Esophagus squamous epithelium (tissue), 5 donors: ENCODE data around the gene CDC73. TPM values are rescaled to one million over a fixed set of nuclear protein-coding genes. Genes with fewer than 3 reads are reported as not detected.

Source experiments
- DNase-seq: peaks from one replicate; lab custom pipeline; 2025; lab: John Stamatoyannopoulos, UW
- H3K27ac ChIP-seq, 4 donors: fragments of 200-600 bp; sonication (generic); one replicate each; pipeline ENCODE4 v1.5.1; 2016 to 2019; ENCODE audit warnings: mild to moderate bottlenecking in 1 of 4
- H3K27me3 ChIP-seq, 4 donors: fragments of 200-600 bp; sonication (generic); 1 replicate in 3 of 4; 2 replicates in 1 of 4; pipeline versions ENCODE4 v1.5.1 to v1.6.0; 2017 to 2021; ENCODE audit warnings: antibody characterized with exemption in 1 of 4
- H3K36me3 ChIP-seq, 3 donors: fragments of 200-600 bp; sonication (generic); one replicate each; pipeline ENCODE4 v1.5.1; 2016 to 2019
- H3K4me1 ChIP-seq, 3 donors: fragments of 200-600 bp; sonication (generic); one replicate each; pipeline ENCODE4 v1.5.1; 2017 to 2019
- H3K4me3 ChIP-seq, 4 donors: fragments of 200-600 bp; sonication (generic); 1 replicate in 3 of 4; 2 replicates in 1 of 4; pipeline ENCODE4 v1.5.1; 2016 to 2019; ENCODE audit warnings: mild to moderate bottlenecking in 2 of 4, moderate library complexity in 1 of 4
- H3K9me3 ChIP-seq, 3 donors: fragments of 200-600 bp; sonication (generic); one replicate each; pipeline ENCODE4 v1.5.1; 2016 to 2019
- POLR2A ChIP-seq, 4 donors: fragments of 450-650 bp; IDR thresholded peaks; one replicate each; pipeline ENCODE4 v1.6.1; 2017; ENCODE audit warnings: antibody characterized with exemption in 4 of 4, mild to moderate bottlenecking in 4 of 4, moderate library complexity in 3 of 4
- WGBS, 2 donors: methylation state at CpG; one replicate each; pipeline ENCODE4 v1.1.5; 2018; 5-methylcytosine and 5-hydroxymethylcytosine counted together
- intact Hi-C: fragments of 100-400 bp; cut with DNase I; formaldehyde crosslinking; loops from one replicate; pipeline ENCODE4 v1.15.0; 2022
- total RNA-seq, 4 donors: library from RNA; depleted of rRNA; stranded (reverse); fragments of >200 nt; gene quantifications; one replicate each; pipeline ENCODE4 v1.1.0, GENCODE V29; 2016
- TF ChIP-seq, protein P1 (sequence below), 6 experiments: fragments of 450-650 bp in 4 of 6; fragments of 200-600 bp in 2 of 6; sonication (generic) in 2 of 6; IDR thresholded peaks; one replicate each; pipeline ENCODE4 v1.5.1; 2016 to 2019; ENCODE audit warnings: antibody characterized with exemption in 6 of 6, mild to moderate bottlenecking in 4 of 6, moderate library complexity in 4 of 6
- donor health status: DM: yes; HTN: yes; CAD: no.

The CDC73 gene
- total RNA-seq, 4 donors from 2014 or later: 17.3 to 39.5 (median 26.6) TPM

DNA sequence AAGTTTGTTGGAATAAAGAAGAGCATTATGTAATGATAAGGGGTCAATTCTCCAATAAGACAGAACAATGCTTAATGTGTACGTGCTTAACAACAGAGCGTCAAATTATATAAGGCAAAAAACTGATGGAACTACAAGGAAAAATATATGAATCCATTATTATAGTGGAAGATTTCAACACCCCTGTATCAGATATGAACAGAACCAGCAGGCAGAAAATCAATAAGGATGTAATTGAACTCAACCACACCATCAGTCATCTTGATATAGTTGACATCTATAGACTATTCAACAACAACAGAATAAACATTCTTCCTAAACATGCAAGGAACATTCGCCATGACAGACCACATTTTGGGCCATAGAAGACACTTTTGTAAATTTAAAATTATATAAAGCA is 3.6 kb upstream of the CDC73 start:
- TF ChIP-seq POLR2A (IDR thresholded peaks at IDR 0.05): no peak
- TF ChIP-seq, protein P1, sequence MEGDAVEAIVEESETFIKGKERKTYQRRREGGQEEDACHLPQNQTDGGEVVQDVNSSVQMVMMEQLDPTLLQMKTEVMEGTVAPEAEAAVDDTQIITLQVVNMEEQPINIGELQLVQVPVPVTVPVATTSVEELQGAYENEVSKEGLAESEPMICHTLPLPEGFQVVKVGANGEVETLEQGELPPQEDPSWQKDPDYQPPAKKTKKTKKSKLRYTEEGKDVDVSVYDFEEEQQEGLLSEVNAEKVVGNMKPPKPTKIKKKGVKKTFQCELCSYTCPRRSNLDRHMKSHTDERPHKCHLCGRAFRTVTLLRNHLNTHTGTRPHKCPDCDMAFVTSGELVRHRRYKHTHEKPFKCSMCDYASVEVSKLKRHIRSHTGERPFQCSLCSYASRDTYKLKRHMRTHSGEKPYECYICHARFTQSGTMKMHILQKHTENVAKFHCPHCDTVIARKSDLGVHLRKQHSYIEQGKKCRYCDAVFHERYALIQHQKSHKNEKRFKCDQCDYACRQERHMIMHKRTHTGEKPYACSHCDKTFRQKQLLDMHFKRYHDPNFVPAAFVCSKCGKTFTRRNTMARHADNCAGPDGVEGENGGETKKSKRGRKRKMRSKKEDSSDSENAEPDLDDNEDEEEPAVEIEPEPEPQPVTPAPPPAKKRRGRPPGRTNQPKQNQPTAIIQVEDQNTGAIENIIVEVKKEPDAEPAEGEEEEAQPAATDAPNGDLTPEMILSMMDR (IDR thresholded peaks at IDR 0.05): no peak
- H3K4me3 ChIP-seq: no peak overlapping the region
- DNase-seq: no peak
- H3K4me1 ChIP-seq: peaks cover 3 to 13% (median 3%) of the 10 kb centered on the region in 3 donors
- intact Hi-C loops: no loop called here
- no peaks in the 10 kb centered on the region for H3K9me3 ChIP-seq
- no peaks in the 10 kb centered on the region for H3K27me3 ChIP-seq
- 70 to 89% methylated on average over 3 of the region's 3 CpGs for WGBS, 2 donors
- H3K36me3 ChIP-seq: no peaks in the 10 kb centered on the region
- H3K27ac ChIP-seq: no peak overlapping the region

DNA sequence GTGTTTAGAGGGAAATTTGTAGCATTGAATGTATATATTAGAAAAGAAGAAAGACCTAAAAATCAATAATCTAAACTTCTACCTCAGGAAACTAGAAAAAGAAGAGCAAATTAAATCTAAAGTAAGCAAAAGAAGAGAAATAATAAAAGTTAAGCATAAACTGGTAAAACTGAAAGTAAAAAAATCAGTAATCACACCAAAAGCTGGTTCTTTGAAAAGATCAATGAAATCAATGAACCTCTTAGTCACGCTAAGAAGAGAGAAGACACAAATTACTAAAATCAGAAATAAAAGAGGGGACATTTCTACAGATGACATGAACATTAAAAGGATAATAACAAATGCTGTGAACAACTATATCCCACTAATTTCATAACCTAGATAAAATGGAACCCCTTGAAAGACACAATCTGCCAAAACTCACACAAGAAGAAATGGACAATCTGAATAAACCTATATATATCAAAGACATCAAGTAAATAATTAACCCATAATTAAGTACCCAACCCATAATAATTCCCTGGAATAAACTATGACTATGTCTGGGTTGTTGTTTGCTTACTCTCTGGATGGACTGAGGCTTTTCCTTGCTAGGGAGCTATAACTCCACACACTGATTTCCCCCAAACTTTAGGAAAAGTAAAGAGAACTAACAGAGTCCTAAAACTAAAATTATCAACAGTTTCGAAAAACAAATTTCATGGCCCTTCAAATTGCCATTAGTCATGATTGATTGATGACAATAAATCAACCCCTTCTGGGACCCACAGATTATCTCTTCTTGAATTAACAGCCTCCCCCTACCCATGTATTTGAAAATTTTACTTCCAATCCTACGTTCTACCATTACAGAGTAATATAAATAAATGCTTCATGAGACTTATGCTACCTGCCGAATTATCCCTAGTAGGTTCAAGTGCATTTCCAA is 2.8 kb upstream of the CDC73 start:
- peaks cover 6 to 22% (median 11%) of the 10 kb centered on the region in 3 donors for H3K4me1 ChIP-seq
- H3K4me3 ChIP-seq: no peak overlapping the region
- no peak for TF ChIP-seq POLR2A (IDR thresholded peaks at IDR 0.05)
- TF ChIP-seq, protein P1 (IDR thresholded peaks at IDR 0.05): no peak
- H3K9me3 ChIP-seq: no peaks in the 10 kb centered on the region
- no peaks in the 10 kb centered on the region for H3K36me3 ChIP-seq
- no peak for DNase-seq
- H3K27ac ChIP-seq: no peak overlapping the region
- intact Hi-C loops: no loop called here
- no peaks in the 10 kb centered on the region for H3K27me3 ChIP-seq
- 82 to 85% methylated on average over 4 of the region's 4 CpGs for WGBS, 2 donors

DNA sequence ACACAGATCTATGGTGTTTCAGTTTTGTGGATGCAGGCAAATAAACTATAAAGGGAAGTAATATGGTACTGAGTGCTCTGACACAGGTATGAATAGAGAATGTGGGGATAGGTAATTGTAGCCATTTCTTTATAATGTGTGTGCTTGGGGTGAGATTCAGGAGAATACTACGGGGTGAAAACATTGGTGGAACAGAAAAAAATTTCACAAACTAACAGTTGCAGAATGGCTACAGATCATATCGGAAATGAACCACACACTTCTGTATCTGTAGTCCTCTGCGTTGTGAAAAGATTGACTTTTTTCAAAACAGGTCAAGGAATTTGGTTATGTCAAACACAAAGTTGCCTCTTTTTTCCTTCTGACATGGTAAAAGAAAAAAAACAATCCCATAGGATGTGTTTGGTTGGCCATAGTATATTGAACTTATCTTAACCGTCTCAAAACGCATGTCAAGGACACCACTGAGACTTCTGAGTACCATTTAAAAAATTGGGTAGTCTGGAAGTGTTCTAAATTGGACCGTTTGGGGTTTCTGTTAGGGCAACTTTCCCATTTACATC is 1.1 kb upstream of the CDC73 start:
- Histone ChIP-seq H3K4me1 (peaks cover 6 to 38% (median 13%) of the 10 kb centered on the region in 3 donors), H3K9me3 (no peaks in the 10 kb centered on the region), H3K36me3 (peaks cover 0 to 7% (median 0%) of the 10 kb centered on the region in 3 donors), H3K4me3 (peak overlapping the region in 2 of 4 donors; percentile 75 to 83), H3K27me3 (no peaks in the 10 kb centered on the region), H3K27ac (no peak overlapping the region)
- intact Hi-C loops: loop anchor here (5.0 to 10.0 kb wide), 2 partner anchors 56 to 313 kb away; partner anchors contain the start of gene RGS2
- 80 to 82% methylated on average over 6 of the region's 6 CpGs for WGBS, 2 donors
- TF ChIP-seq, protein P1 (IDR thresholded peaks at IDR 0.05): no peak
- no peak for TF ChIP-seq POLR2A (IDR thresholded peaks at IDR 0.05)
- no peak for DNase-seq

GRCh38 chr1:193123751-193124150 is 1.9 kb downstream of the CDC73 start:
- DNase-seq: no peak
- Histone ChIP-seq H3K27ac (no peak overlapping the region), H3K4me3 (peak overlapping the region in 2 of 4 donors; percentile 75 to 83), H3K27me3 (no peaks in the 10 kb centered on the region), H3K9me3 (no peaks in the 10 kb centered on the region), H3K4me1 (peaks cover 6 to 44% (median 13%) of the 10 kb centered on the region in 3 donors), H3K36me3 (peaks cover 0 to 33% (median 0%) of the 10 kb centered on the region in 3 donors)
- intact Hi-C loops: loop anchor here (5.0 to 10.0 kb wide), 2 partner anchors 59 to 316 kb away; partner anchors contain the start of gene RGS2
- TF ChIP-seq, protein P1 (IDR thresholded peaks at IDR 0.05): no peak
- TF ChIP-seq POLR2A (IDR thresholded peaks at IDR 0.05): no peak

DNA sequence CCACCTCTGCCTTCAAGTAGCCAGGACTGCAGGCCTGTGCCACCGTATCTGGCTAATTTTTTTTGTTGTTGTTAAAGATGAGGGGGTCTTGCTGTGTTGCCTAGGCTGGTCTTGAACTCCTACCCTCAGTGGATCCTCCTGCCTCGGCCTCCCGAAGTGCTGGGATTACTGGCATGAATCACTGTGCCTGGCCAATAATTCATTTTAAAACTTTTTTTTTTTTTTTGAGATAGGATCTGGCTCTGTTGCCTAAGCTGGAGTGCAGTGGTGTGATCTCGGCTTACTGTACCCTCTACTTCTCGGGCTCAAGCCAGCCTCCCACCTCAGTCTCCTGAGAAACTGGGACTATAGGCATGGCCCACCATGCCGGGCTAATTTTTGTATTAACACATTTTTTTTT is 3.5 kb downstream of the CDC73 start:
- intact Hi-C loops: loop anchor here (10.0 kb wide), 1 partner anchor 61 kb away; no protein-coding TSS in a partner anchor

More for the DNA sequence above, 3.5 kb downstream of the CDC73 start:
- Histone ChIP-seq H3K27ac (no peak overlapping the region), H3K27me3 (no peaks in the 10 kb centered on the region), H3K9me3 (no peaks in the 10 kb centered on the region), H3K4me1 (peaks cover 6 to 44% (median 13%) of the 10 kb centered on the region in 3 donors), H3K36me3 (peaks cover 0 to 47% (median 0%) of the 10 kb centered on the region in 3 donors), H3K4me3 (no peak overlapping the region)
- WGBS, 2 donors: 86 to 97% methylated on average over 6 of the region's 6 CpGs
- TF ChIP-seq POLR2A (IDR thresholded peaks at IDR 0.05): no peak
- TF ChIP-seq, protein P1 (IDR thresholded peaks at IDR 0.05): no peak
- no peak for DNase-seq
